ENCODE measurements around the gene TPM3. TPM values are rescaled to one million over a fixed set of nuclear protein-coding genes. Genes with fewer than 3 reads are reported as not detected.
"Not testable (repeated sequence)": the region's sequence is repeated elsewhere in the genome, so short reads cannot be mapped to it uniquely, and the experiment has no call there.

TPM3 gene
- total RNA-seq, 1 donor from 2014 or later: 569 TPM

DNA sequence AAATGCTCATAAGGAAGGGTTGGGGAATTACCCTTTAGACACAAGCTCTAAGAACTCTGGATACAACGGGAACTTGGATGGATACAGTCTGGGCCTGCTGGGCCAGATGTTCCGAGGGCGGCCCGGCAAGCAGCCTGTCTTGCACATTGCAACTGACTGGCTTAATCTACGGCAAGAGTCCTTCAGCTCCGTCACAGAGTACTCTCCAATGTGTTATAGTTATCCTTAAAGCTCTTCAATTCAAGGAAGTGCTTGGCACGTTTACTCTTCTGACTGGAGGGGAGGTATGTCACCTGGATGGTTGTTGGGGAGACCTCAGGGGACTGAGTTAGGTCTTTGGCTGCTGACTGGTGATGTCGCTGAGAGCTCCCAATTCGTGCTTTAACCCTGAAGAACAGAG lies 15.4 kb upstream of the TPM3 start:
- TF ChIP-seq, protein P1, sequence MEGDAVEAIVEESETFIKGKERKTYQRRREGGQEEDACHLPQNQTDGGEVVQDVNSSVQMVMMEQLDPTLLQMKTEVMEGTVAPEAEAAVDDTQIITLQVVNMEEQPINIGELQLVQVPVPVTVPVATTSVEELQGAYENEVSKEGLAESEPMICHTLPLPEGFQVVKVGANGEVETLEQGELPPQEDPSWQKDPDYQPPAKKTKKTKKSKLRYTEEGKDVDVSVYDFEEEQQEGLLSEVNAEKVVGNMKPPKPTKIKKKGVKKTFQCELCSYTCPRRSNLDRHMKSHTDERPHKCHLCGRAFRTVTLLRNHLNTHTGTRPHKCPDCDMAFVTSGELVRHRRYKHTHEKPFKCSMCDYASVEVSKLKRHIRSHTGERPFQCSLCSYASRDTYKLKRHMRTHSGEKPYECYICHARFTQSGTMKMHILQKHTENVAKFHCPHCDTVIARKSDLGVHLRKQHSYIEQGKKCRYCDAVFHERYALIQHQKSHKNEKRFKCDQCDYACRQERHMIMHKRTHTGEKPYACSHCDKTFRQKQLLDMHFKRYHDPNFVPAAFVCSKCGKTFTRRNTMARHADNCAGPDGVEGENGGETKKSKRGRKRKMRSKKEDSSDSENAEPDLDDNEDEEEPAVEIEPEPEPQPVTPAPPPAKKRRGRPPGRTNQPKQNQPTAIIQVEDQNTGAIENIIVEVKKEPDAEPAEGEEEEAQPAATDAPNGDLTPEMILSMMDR (conservative IDR thresholded peaks at IDR 0.05; ENCODE audit: low read depth, low read length): no peak
- H3K4me3 ChIP-seq (ENCODE audit: low read depth, low read length): no peak overlapping the region
- DNase-seq (ENCODE audit: low read depth): no peak

- H3K4me3 ChIP-seq (ENCODE audit: low read depth, low read length): no peak within 1 kb of the TSS
- TF ChIP-seq, protein P1 (conservative IDR thresholded peaks at IDR 0.05; ENCODE audit: low read depth, low read length): no peak
- DNase-seq (ENCODE audit: low read depth): no peak
Measured at GRCh38 chr1:154206196-154206595, 14.3 kb upstream of the TPM3 start, which contains the start of gene CFAP141. Gene CFAP141, minus strand, starts transcription at chr1:154206333. Its CDS starts 26 bp downstream, at chr1:154206307.

GRCh38 chr1:154205778-154206177 lies 13.9 kb upstream of the TPM3 start:
- H3K4me3 ChIP-seq (ENCODE audit: low read depth, low read length); DNase-seq (ENCODE audit: low read depth): not testable (repeated sequence)

DNA sequence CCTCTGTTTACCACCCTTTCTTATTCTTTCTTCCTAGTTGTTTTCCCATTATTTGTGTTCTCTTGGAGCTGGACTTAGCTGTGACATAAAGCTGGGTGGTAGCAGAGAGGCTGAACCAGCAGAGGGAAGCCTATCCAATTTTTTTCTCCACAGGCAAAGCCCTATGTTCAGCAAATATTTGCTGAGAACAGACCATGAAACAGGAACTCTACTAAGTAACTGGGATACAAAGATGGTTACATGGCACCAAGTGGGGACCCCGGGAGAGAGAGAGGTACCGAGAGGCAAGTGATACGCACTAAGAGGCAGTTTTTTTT lies 7.6 kb upstream of the TPM3 start:
- no peak for DNase-seq (ENCODE audit: low read depth)
- no peak overlapping the region for H3K4me3 ChIP-seq (ENCODE audit: low read depth, low read length)
- TF ChIP-seq, protein P1 (conservative IDR thresholded peaks at IDR 0.05; ENCODE audit: low read depth, low read length): no peak

- TF ChIP-seq, protein P1 (conservative IDR thresholded peaks at IDR 0.05; ENCODE audit: low read depth, low read length): peak; percentile 67
- no peak overlapping the region for H3K4me3 ChIP-seq (ENCODE audit: low read depth, low read length)
- DNase-seq (ENCODE audit: low read depth): no peak
Measured at GRCh38 chr1:154198756-154199562, 7.1 kb upstream of the TPM3 start.

DNA sequence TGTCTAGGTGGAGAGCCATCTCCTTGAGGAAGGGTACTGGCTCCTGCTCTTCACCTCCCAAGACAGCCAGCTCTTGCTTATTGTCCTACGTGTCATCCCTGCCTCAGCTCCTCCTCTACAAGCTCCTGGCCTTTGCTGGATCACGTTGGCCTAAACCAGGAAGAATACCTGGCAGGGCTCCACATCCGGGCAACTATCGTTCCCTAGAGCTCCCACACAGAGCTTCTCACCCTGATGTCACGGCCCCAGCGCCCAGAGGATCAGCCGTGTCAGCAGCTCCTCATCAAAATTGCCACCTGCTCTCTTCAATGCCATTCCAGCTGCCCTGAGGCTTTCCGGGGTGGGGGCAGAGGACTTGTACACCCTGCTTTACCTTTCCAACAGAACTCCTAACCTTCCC lies 1.9 kb upstream of the TPM3 start:
- DNase-seq (ENCODE audit: low read depth): no peak
- TF ChIP-seq, protein P1 (conservative IDR thresholded peaks at IDR 0.05; ENCODE audit: low read depth, low read length): no peak
- no peak overlapping the region for H3K4me3 ChIP-seq (ENCODE audit: low read depth, low read length)

GRCh38 chr1:154192476-154192875 lies 576 bp upstream of the TPM3 start:
- no peak overlapping the region for H3K4me3 ChIP-seq (ENCODE audit: low read depth, low read length)
- DNase-seq (ENCODE audit: low read depth): no peak
- TF ChIP-seq, protein P1 (conservative IDR thresholded peaks at IDR 0.05; ENCODE audit: low read depth, low read length): no peak
